ENCODE data around the gene GPR176.

The GPR176 gene

GRCh38 chr15:39919748-39920509, at the start of gene GPR176:
Gene GPR176, minus strand, starts transcription at chr15:39920266. Its CDS starts 240 bp downstream, at chr15:39920026.
- peak; percentile 55 for DNase-seq

- DNase-seq: no peak
Observed at GRCh38 chr15:39969002-39969394, 48.9 kb upstream of the GPR176 start.

- DNase-seq: no peak
Observed at GRCh38 chr15:39968273-39969001, 48.4 kb upstream of the GPR176 start.

- no peak for DNase-seq
Observed at GRCh38 chr15:39966521-39966920, 46.5 kb upstream of the GPR176 start.

- no peak for DNase-seq
Observed at GRCh38 chr15:39963786-39964185, 43.7 kb upstream of the GPR176 start.

GRCh38 chr15:39961051-39961450, 41.0 kb upstream of the GPR176 start:
- DNase-seq: no peak

GRCh38 chr15:39960411-39960810, 40.3 kb upstream of the GPR176 start:
- no peak for DNase-seq

GRCh38 chr15:39959411-39959810, 39.3 kb upstream of the GPR176 start:
- no peak for DNase-seq

GRCh38 chr15:39957481-39957880, 37.4 kb upstream of the GPR176 start:
- no peak for DNase-seq

GRCh38 chr15:39953521-39953920, 33.5 kb upstream of the GPR176 start:
- DNase-seq: no peak

GRCh38 chr15:39951561-39951960, 31.5 kb upstream of the GPR176 start:
- no peak for DNase-seq

- peak; percentile 40 for DNase-seq
Observed at GRCh38 chr15:39948817-39949216, 28.8 kb upstream of the GPR176 start.

- no peak for DNase-seq
Observed at GRCh38 chr15:39947401-39948197, 27.5 kb upstream of the GPR176 start.

GRCh38 chr15:39946862-39947261, 26.8 kb upstream of the GPR176 start:
- no peak for DNase-seq

GRCh38 chr15:39944726-39945125, 24.7 kb upstream of the GPR176 start:
- no peak for DNase-seq

- DNase-seq: no peak
Observed at GRCh38 chr15:39942753-39943150, 22.7 kb upstream of the GPR176 start.

GRCh38 chr15:39942101-39942752, 22.2 kb upstream of the GPR176 start:
- no peak for DNase-seq

- DNase-seq: no peak
Observed at GRCh38 chr15:39939487-39940452, 19.7 kb upstream of the GPR176 start.

- DNase-seq: no peak
Observed at GRCh38 chr15:39937696-39938095, 17.6 kb upstream of the GPR176 start.

GRCh38 chr15:39936681-39937080, 16.6 kb upstream of the GPR176 start:
- no peak for DNase-seq

GRCh38 chr15:39936187-39936586, 16.1 kb upstream of the GPR176 start:
- DNase-seq: no peak

GRCh38 chr15:39935241-39935640, 15.2 kb upstream of the GPR176 start:
- no peak for DNase-seq
